Kidney epithelial cell (primary cell): Measurements from ENCODE around the gene FREM1. TPM values are rescaled to one million over a fixed set of nuclear protein-coding genes. Genes with fewer than 3 reads are reported as not detected.

Experiments used
- DNase-seq: peaks from one replicate; pipeline ENCODE4 v3.0.0-alpha.2; 2010; ENCODE audit warnings: low read depth
- H3K27me3 ChIP-seq: 2 replicates; pipeline ENCODE4 v1.6.0; 2011; ENCODE audit warnings: low read length; ENCODE audit not compliant: control insufficient read depth, insufficient read depth
- H3K36me3 ChIP-seq: 2 replicates; pipeline ENCODE4 v1.5.1; 2011; ENCODE audit warnings: low read length; ENCODE audit not compliant: control insufficient read depth, insufficient read depth
- H3K4me3 ChIP-seq: 2 replicates; pipeline ENCODE4 v1.5.1; 2011; ENCODE audit warnings: low read depth, mild to moderate bottlenecking, control low read depth, low read length
- total RNA-seq: library from RNA; depleted of rRNA; stranded (reverse); fragments of >200 nt; gene quantifications from 2 replicates; pipeline ENCODE4 v1.2.3, GENCODE V29; 2015
- TF ChIP-seq, protein P1 (sequence below): IDR thresholded peaks from 2 replicates; pipeline ENCODE4 v1.5.1; 2011; ENCODE audit warnings: mild to moderate bottlenecking, moderate library complexity, low read length, control low read depth, inconsistent platforms; ENCODE audit not compliant: insufficient read depth, poor library complexity, severe bottlenecking

FREM1 gene
- total RNA-seq, 1 donor from 2014 or later = 1.0 TPM

DNA sequence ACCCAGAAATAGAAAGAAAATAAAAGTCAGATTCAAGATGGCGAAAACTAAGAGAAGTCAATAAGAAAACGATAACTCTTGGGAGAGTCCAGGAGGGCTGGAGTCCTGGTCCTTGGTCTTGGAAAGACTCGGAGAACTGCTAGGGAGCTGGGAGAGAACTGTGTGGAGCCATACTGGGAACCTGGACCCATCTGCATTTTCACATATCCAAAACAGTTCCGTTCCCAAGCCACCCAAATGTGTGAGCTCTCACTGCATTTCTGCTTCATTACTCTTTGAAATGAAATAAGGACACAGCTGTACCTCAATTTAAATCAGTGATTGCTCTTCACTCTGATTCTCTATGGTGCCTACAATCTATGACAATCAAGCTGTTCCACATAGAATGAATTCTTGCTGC lies 119.6 kb downstream of the FREM1 start:
- DNase-seq = no peak
- TF ChIP-seq, protein P1, sequence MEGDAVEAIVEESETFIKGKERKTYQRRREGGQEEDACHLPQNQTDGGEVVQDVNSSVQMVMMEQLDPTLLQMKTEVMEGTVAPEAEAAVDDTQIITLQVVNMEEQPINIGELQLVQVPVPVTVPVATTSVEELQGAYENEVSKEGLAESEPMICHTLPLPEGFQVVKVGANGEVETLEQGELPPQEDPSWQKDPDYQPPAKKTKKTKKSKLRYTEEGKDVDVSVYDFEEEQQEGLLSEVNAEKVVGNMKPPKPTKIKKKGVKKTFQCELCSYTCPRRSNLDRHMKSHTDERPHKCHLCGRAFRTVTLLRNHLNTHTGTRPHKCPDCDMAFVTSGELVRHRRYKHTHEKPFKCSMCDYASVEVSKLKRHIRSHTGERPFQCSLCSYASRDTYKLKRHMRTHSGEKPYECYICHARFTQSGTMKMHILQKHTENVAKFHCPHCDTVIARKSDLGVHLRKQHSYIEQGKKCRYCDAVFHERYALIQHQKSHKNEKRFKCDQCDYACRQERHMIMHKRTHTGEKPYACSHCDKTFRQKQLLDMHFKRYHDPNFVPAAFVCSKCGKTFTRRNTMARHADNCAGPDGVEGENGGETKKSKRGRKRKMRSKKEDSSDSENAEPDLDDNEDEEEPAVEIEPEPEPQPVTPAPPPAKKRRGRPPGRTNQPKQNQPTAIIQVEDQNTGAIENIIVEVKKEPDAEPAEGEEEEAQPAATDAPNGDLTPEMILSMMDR = no peak

DNA sequence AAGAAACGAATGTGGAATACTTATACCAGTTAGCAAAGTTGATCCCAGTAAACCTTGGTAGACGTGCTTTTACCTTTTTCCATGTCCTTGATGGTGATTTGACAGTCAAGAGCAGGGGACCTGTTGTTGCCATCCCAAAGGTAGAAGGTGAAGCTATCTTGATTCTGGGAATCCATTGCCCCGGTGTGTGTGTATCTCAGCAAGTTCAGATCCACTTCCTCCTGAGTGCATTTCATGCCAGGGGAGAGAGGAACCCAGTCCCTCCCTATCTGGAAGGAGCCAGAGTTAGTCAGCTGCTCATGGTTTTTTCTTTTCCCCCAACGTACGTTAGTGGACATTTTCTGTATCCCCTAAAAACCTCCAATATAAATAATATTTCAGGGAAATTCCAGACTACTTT lies 121.4 kb downstream of the FREM1 start:
- DNase-seq = no peak
- H3K27me3 ChIP-seq = no peaks in the 10 kb centered on the region
- TF ChIP-seq, protein P1 = no peak
- no peak overlapping the region for H3K4me3 ChIP-seq
- H3K36me3 ChIP-seq = no peaks in the 10 kb centered on the region

More for the DNA sequence above, 119.6 kb downstream of the FREM1 start:
- H3K4me3 ChIP-seq = no peak overlapping the region
- H3K36me3 ChIP-seq = no peaks in the 10 kb centered on the region
- H3K27me3 ChIP-seq = no peaks in the 10 kb centered on the region

DNA sequence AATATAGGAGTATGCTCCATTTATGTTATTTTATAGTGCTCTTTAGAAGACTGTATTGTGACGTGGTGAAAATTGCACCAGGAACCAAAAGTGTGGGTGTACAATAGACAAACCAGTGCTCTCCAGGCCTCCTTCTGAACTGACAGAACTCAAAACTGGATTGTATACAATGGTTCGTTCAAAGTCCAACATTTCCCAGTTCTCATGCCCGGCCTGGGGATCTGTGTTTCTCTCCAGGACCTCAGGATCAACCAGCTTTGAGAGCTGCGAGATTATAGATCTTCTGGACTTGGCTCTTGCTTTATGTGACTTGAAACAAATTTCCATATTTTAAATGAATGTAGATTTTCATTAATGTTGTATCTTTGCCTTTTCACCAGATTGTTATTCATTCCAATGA lies 126.9 kb downstream of the FREM1 start:
- H3K4me3 ChIP-seq = no peak overlapping the region
- TF ChIP-seq, protein P1 = no peak
- H3K27me3 ChIP-seq = no peaks in the 10 kb centered on the region
- no peak for DNase-seq
- H3K36me3 ChIP-seq = no peaks in the 10 kb centered on the region

DNA sequence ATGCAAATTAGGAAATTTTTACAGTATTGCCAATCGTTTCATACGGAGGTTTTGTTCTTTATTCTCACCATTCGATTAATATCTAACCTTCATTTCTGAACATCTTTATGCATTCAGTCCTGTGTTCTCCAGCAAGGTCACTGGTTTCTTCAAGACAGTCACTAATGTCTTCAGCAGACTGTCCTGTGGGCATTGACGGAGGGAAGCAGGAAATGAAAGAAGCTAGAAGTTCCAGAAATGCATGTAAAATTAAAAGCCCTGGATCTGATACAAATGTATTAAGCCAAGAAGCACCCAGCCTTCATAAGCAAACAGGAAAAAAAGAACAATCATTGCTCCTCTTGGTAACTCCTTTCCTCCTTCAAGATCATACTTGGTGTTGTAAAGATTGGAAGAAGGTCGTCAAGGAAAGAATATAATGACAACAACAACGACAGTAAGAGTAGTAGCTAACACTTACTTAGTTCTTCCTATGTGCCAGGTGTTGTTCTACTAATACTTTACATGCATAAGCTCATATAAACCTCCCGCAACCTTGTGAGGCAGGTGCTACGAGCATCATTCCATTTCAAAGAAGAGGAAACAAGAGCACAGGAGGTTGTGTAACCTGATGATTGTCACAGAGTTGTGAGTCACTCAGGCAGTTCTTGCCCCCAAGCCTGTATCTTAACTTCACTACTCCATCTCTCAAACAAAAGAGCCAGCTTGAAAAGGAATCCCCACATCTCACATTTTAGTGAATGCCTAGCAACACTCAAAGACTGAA lies 127.8 kb downstream of the FREM1 start:
- Histone ChIP-seq H3K36me3 (no peaks in the 10 kb centered on the region), H3K4me3 (no peak overlapping the region), H3K27me3 (no peaks in the 10 kb centered on the region)
- TF ChIP-seq, protein P1 = no peak
- no peak for DNase-seq

DNA sequence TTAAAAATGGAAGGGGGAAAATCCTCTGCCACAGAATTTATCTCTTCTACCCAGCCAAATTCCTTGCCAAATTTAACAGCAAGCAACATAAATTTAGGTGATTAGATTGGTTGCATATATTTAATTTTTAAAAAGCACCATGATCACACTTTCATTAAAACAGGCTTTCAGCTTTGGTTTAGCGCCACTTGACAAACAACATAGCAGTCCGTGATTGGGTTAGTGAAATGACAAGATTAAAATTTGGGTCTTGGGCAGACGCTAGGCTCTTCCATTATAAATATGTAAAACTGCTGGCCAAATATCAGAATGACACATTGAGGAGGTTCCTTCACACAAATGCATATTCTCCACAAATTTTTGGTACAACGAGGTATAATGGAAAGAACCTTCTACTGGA lies 129.5 kb downstream of the FREM1 start:
- H3K4me3 ChIP-seq = no peak overlapping the region
- H3K36me3 ChIP-seq = no peaks in the 10 kb centered on the region
- TF ChIP-seq, protein P1 = no peak
- no peaks in the 10 kb centered on the region for H3K27me3 ChIP-seq
- no peak for DNase-seq

DNA sequence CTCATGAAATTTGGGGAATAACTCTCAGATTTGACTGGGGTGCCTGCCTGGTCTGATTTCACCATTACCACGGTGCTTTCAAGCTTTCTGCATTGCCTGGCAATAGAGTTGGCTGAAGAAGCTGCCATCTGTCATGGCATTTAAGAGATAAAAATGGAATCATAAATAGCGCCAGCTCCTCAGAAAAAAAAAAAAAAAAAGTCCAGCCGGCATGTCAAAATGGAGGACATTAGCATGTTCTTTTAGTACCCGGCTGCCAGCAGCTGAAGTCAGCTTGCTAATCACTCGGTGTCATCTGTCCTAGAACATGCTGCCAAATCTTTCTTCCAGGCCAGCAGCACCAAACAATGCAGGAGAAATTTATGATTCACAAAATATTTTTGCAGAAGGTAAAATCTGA lies 130.0 kb downstream of the FREM1 start:
- TF ChIP-seq, protein P1 = no peak
- no peaks in the 10 kb centered on the region for H3K27me3 ChIP-seq
- H3K36me3 ChIP-seq = no peaks in the 10 kb centered on the region
- no peak for DNase-seq
- no peak overlapping the region for H3K4me3 ChIP-seq
